IPS-NIHi11 (cell line): ENCODE measurements around the gene DEUP1.
A peak's percentile ranks its signal among the peaks of the same experiment; 100 is the strongest.
"Not testable (repeated sequence)": the region's sequence is repeated elsewhere in the genome, so short reads cannot be mapped to it uniquely, and the experiment has no call there.

Experiments used
- DNase-seq: peaks from one replicate; pipeline ENCODE4 v3.0.0; 2012; ENCODE audit warnings: mixed read lengths, low spot score

The DEUP1 gene

GRCh38 chr11:93359396-93359795, 28.9 kb downstream of the DEUP1 start:
- no peak for DNase-seq

- DNase-seq = no peak
These were observed 30.9 kb downstream of the DEUP1 start for GRCh38 chr11:93361435-93361834.

GRCh38 chr11:93368022-93368421, 37.5 kb downstream of the DEUP1 start:
- DNase-seq = no peak

- no peak for DNase-seq
These were observed 39.7 kb downstream of the DEUP1 start for GRCh38 chr11:93370260-93370659.

GRCh38 chr11:93389737-93390136, 59.2 kb downstream of the DEUP1 start:
- no peak for DNase-seq

- no peak for DNase-seq
These were observed 62.3 kb downstream of the DEUP1 start for GRCh38 chr11:93392867-93393266.

- DNase-seq = no peak
These were observed 62.8 kb downstream of the DEUP1 start for GRCh38 chr11:93393386-93393785.

- no peak for DNase-seq
These were observed 63.9 kb downstream of the DEUP1 start for GRCh38 chr11:93394488-93394887.

GRCh38 chr11:93396316-93396715, 65.8 kb downstream of the DEUP1 start:
- DNase-seq = no peak

- no peak for DNase-seq
These were observed 73.4 kb downstream of the DEUP1 start for GRCh38 chr11:93403930-93404329.

GRCh38 chr11:93407777-93408401, 77.3 kb downstream of the DEUP1 start:
- no peak for DNase-seq

GRCh38 chr11:93410441-93410840, 79.9 kb downstream of the DEUP1 start:
- DNase-seq = no peak

- DNase-seq = no peak
These were observed 81.2 kb downstream of the DEUP1 start for GRCh38 chr11:93411705-93412104.

- no peak for DNase-seq
These were observed 101.7 kb downstream of the DEUP1 start for GRCh38 chr11:93432247-93432646.

- DNase-seq = not testable (repeated sequence)
These were observed 112.7 kb downstream of the DEUP1 start for GRCh38 chr11:93443232-93443631.

- peak; percentile 20 for DNase-seq
These were observed 114.1 kb downstream of the DEUP1 start for GRCh38 chr11:93444617-93445073.

- DNase-seq = no peak
These were observed 127.7 kb downstream of the DEUP1 start for GRCh38 chr11:93458286-93458685.

GRCh38 chr11:93463666-93464065, 133.1 kb downstream of the DEUP1 start:
- DNase-seq = not testable (repeated sequence)

GRCh38 chr11:93464927-93465540, 134.5 kb downstream of the DEUP1 start:
- DNase-seq = no peak

- no peak for DNase-seq
These were observed 136.5 kb downstream of the DEUP1 start for GRCh38 chr11:93467054-93467453.

GRCh38 chr11:93468290-93468689, 137.7 kb downstream of the DEUP1 start:
- DNase-seq = no peak

GRCh38 chr11:93474123-93474522, 143.6 kb downstream of the DEUP1 start:
- no peak for DNase-seq

GRCh38 chr11:93476796-93477195, 146.3 kb downstream of the DEUP1 start:
- no peak for DNase-seq

GRCh38 chr11:93477684-93478234, 147.2 kb downstream of the DEUP1 start:
- peak; percentile 60 for DNase-seq
